ENCODE results near the gene PSMA5. TPM values are rescaled to one million over a fixed set of nuclear protein-coding genes. Genes with fewer than 3 reads are reported as not detected.

The PSMA5 gene
- total and polyA plus RNA-seq, 2 of the 13 experiments (the other 11 are each of a cell fraction or from before 2014, with no cell fraction given), result 140 to 169 TPM

- TF ChIP-seq, protein P1, sequence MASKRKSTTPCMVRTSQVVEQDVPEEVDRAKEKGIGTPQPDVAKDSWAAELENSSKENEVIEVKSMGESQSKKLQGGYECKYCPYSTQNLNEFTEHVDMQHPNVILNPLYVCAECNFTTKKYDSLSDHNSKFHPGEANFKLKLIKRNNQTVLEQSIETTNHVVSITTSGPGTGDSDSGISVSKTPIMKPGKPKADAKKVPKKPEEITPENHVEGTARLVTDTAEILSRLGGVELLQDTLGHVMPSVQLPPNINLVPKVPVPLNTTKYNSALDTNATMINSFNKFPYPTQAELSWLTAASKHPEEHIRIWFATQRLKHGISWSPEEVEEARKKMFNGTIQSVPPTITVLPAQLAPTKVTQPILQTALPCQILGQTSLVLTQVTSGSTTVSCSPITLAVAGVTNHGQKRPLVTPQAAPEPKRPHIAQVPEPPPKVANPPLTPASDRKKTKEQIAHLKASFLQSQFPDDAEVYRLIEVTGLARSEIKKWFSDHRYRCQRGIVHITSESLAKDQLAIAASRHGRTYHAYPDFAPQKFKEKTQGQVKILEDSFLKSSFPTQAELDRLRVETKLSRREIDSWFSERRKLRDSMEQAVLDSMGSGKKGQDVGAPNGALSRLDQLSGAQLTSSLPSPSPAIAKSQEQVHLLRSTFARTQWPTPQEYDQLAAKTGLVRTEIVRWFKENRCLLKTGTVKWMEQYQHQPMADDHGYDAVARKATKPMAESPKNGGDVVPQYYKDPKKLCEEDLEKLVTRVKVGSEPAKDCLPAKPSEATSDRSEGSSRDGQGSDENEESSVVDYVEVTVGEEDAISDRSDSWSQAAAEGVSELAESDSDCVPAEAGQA (IDR thresholded peaks at IDR 0.05; ENCODE audit: low read depth), result no peak
- TF ChIP-seq, protein P1 (CRISPR knock-in tag; IDR thresholded peaks at IDR 0.05; ENCODE audit: borderline replicate concordance), result no peak
- no peak for TF ChIP-seq ZNF7 (CRISPR knock-in tag; IDR thresholded peaks at IDR 0.05)
- no peak for TF ChIP-seq DPF2 (CRISPR knock-in tag; IDR thresholded peaks at IDR 0.05; ENCODE audit: borderline replicate concordance, low read depth)
- TF ChIP-seq ZNF354B (CRISPR knock-in tag; IDR thresholded peaks at IDR 0.05), result no peak
- TF ChIP-seq TFDP2 (CRISPR knock-in tag; IDR thresholded peaks at IDR 0.05), result 0 out of 2 replicates have a peak, but pooled peaks have one; percentile 38
- TF ChIP-seq, protein P2, sequence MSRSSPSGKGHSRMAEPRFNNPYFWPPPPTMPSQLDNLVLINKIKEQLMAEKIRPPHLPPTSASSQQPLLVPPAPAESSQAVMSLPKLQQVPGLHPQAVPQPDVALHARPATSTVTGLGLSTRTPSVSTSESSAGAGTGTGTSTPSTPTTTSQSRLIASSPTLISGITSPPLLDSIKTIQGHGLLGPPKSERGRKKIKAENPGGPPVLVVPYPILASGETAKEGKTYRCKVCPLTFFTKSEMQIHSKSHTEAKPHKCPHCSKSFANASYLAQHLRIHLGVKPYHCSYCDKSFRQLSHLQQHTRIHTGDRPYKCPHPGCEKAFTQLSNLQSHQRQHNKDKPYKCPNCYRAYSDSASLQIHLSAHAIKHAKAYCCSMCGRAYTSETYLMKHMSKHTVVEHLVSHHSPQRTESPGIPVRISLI (CRISPR knock-in tag; IDR thresholded peaks at IDR 0.05; ENCODE audit: borderline replicate concordance), result no peak
- TF ChIP-seq ZNF468 (CRISPR knock-in tag; IDR thresholded peaks at IDR 0.05), result no peak
- no peak for TF ChIP-seq ZNF850 (CRISPR knock-in tag; conservative IDR thresholded peaks at IDR 0.05)
- TF ChIP-seq ZNF773 (CRISPR knock-in tag; IDR thresholded peaks at IDR 0.05; ENCODE audit: borderline replicate concordance), result peak; percentile 56; the same call in 1 of the 2 replicates
- TF ChIP-seq ZKSCAN5 (CRISPR knock-in tag; IDR thresholded peaks at IDR 0.05), result no peak
- TF ChIP-seq IRF2 (CRISPR knock-in tag; IDR thresholded peaks at IDR 0.05), result peak; percentile 34; the same call in 1 of the 2 replicates
- TF ChIP-seq, protein P3, sequence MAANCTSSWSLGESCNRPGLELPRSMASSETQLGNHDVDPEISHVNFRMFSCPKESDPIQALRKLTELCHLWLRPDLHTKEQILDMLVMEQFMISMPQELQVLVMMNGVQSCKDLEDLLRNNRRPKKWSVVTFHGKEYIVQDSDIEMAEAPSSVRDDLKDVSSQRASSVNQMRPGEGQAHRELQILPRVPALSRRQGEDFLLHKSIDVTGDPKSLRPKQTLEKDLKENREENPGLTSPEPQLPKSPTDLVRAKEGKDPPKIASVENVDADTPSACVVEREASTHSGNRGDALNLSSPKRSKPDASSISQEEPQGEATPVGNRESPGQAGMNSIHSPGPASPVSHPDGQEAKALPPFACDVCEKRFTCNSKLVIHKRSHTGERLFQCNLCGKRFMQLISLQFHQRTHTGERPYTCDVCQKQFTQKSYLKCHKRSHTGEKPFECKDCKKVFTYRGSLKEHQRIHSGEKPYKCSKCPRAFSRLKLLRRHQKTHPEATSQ (CRISPR knock-in tag; IDR thresholded peaks at IDR 0.05; ENCODE audit: borderline replicate concordance), result no peak
- peak; percentile 78; the same call in 1 of the 2 replicates for TF ChIP-seq ZNF501 (CRISPR knock-in tag; IDR thresholded peaks at IDR 0.05)
- peak; percentile 69; the same call in 1 of the 2 replicates for TF ChIP-seq ZSCAN9 (CRISPR knock-in tag; IDR thresholded peaks at IDR 0.05; ENCODE audit: borderline replicate concordance)
- TF ChIP-seq ZNF251 (CRISPR knock-in tag; IDR thresholded peaks at IDR 0.05), result no peak
These were observed 28.5 kb downstream of the PSMA5 start, which contains the start of gene SORT1 (continued) for GRCh38 chr1:109397581-109398342.
